Fibroblast of mammary gland (primary cell): ENCODE results near the gene SPHK2.

Source experiments
- DNase-seq: peaks from one replicate; pipeline ENCODE4 v3.0.0-alpha.2; 2010; ENCODE audit warnings: low read depth
- H3K4me3 ChIP-seq: 2 replicates; pipeline ENCODE4 v1.5.1; 2011; ENCODE audit warnings: low read depth, mild to moderate bottlenecking, low read length, moderate library complexity; ENCODE audit not compliant: control insufficient read depth
- TF ChIP-seq, protein P1 (sequence below): conservative IDR thresholded peaks from 2 replicates; pipeline ENCODE4 v1.5.1; 2011; ENCODE audit warnings: low read depth, low read length, inconsistent platforms; ENCODE audit not compliant: control insufficient read depth, insufficient read depth

The SPHK2 gene

DNA sequence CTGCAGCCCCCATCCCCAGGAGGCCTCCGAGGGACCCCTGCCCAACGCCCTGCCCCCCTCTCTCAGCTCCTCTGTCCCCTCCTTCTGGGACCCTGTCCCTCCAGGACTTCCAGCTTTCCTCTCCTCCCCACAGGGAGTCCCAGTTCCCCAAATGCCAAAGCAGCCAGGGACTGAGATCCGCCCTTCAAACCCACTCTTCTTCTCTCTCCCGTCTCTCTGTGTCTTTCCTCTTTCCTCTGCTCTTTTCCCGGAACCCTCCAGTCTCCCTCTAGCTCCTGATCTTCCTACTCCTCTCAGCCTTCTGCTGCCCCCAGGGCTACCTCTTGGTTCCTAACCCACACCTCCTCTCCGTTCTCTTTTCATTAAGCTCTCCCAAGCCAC, 26.3 kb downstream of the SPHK2 start:
- peak overlapping the region; percentile 36 for H3K4me3 ChIP-seq
- no peak for DNase-seq
- TF ChIP-seq, protein P1, sequence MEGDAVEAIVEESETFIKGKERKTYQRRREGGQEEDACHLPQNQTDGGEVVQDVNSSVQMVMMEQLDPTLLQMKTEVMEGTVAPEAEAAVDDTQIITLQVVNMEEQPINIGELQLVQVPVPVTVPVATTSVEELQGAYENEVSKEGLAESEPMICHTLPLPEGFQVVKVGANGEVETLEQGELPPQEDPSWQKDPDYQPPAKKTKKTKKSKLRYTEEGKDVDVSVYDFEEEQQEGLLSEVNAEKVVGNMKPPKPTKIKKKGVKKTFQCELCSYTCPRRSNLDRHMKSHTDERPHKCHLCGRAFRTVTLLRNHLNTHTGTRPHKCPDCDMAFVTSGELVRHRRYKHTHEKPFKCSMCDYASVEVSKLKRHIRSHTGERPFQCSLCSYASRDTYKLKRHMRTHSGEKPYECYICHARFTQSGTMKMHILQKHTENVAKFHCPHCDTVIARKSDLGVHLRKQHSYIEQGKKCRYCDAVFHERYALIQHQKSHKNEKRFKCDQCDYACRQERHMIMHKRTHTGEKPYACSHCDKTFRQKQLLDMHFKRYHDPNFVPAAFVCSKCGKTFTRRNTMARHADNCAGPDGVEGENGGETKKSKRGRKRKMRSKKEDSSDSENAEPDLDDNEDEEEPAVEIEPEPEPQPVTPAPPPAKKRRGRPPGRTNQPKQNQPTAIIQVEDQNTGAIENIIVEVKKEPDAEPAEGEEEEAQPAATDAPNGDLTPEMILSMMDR: no peak

DNA sequence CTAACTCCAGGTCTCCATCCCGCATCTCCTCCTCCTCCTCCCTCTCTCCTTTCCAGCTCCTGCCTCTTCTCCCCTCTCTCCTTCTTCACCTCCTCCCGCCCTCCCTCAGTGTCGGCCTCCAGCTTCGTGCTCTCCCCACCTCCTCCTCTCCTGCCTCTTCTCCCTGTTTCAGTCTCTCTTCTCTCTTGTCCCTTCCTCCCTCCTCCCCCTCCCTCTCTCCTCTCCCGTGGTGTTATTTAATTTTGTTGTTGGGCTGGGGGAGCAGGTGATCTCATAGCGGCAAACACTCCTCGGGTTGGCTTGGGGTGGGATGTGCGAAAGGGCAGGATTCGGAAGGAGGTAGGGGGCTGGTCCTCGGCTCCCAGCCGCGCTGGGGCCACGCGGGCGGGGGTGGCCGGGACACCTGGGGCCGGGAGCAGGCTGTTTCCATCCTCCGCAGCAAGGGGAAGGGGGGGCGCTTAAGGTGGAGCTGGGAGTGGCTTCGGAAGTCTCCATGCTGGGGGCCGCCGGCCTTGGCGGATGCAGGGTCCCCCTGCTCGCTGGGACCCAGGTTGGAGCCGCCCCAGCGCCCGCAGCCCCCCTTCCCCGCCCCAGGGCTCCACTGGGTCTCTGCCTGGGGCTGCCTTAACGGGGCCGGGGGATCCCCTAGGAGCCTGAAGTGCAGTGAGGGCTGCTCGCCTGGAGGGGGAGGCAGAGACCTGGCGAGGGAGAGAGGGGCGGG, 26.9 kb downstream of the SPHK2 start, which contains the start of gene CA11:
Gene CA11 (minus strand): TSS at position 187 of the 721 bp plus-strand sequence. CDS start 555 bp downstream, outside the sequence.
- peak within 1 kb of the TSS; percentile 36 for H3K4me3 ChIP-seq
- peak; percentile 70 for DNase-seq
- TF ChIP-seq, protein P1: peak; percentile 79

DNA sequence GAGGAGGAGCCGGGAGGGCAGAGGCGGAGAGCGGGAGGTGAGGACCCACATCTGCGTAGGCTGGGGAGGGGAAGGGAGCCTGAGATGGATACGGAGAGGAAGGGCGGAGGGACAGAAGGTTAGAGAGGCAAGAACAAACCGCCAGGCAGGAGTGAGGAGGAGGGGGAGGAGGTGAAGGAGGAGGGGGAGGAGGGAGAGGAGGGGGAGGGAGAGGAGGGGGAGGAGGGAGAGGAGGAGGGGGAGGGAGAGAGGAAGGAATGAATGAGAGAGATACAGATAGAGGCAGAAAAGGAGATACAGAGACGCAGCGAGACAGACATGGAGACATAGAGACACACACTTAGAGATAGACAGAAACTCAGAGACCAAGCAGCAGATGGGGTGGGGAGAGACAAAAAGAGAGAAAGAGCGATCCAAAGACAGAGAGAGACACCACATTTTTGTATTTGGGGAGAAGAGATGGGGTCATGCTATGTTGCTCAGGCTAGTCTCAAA, 27.5 kb downstream of the SPHK2 start:
- H3K4me3 ChIP-seq: no peak overlapping the region
- TF ChIP-seq, protein P1: no peak
- DNase-seq: no peak

DNA sequence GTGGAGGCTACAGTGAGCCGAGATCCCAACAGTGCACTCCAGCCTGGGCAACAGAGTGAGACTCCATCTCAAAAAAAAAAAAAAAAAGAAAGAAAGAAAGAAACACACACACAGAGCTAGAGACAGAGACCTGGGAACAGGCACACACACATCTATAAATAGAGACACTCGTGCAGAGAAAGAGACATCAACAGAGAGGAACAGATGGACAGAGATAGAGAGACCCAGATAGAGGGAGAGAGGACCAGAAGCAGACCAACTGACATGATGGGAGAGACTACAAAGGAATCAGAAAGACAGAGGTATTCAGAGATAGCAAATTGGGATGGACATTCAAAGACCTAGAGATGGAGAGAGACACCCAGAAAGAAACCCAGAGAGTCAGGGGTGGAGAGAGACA, 28.8 kb downstream of the SPHK2 start:
- TF ChIP-seq, protein P1: no peak
- H3K4me3 ChIP-seq: no peak overlapping the region
- no peak for DNase-seq

DNA sequence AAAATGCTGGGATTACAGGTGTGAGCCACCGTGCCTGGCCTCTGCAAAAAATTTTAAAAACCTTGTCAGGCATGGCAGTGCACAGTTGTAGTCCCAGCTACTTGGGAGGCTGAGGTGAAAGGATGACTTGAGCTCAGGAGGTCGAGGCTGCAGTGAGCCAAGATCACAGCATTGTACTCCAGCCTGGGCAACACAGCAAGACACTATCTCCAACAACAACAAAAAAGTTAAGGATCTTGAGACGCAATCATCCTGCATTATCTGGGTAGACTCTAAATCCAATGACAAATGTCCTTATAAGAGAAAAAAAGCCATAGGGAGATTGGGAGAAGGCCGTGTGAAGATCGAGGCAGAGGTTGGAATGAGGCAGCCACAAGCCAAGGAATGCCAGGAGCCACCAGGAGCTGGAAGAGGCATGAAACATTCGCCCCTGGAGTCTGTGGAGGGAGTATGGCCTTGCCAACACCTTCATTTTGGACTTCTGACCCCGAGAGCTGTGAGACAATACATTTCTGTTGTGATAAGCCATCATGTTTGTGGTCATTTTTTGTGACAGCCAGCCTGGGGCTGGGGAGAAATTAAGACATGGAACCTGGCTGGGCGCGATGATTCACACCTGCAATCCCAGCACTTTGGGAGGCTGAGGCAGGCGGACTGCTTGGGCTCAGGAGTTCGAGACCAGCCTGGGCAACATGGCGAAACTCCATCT, 31.8 kb downstream of the SPHK2 start:
- DNase-seq: no peak
- H3K4me3 ChIP-seq: no peak overlapping the region
- TF ChIP-seq, protein P1: no peak

DNA sequence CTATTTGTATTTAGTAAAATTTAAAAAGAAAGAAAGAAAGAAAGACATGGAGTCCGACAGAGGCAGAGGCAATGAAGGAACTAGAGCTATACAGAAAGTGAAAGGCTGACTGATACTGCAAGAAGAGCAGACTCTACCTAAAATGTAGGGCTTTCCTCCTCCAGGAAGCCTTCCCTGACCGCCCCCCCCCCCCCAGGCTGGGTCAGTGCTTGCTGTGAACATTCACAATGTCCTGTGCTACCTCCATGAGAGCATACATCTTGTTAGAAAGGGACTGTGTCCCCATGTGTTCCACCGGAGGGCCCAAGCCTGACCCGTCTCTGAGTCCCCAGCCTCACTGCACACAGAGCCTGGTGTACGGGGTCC, 32.4 kb downstream of the SPHK2 start:
- no peak overlapping the region for H3K4me3 ChIP-seq
- TF ChIP-seq, protein P1: no peak
- DNase-seq: no peak
